OCI-LY7 (cell line): ENCODE data around the gene PIEZO1. TPM values are rescaled to one million over a fixed set of nuclear protein-coding genes. Genes with fewer than 3 reads are reported as not detected.

Experiments
- BruUV-seq: library from RNA; stranded (reverse); fragments of 400-500 nt; replicated peaks from 2 replicates; lab custom pipeline; 2021; lab: Mats Ljungman, UMichigan
- CTCF ChIA-PET: fragments of 300-600 bp; sonication (Branson Sonifier 250); formaldehyde crosslinking; loops from one replicate; lab custom pipeline; 2022; ENCODE audit warnings: antibody characterized with exemption; ENCODE audit not compliant: unreplicated experiment; lab: Charles Lee
- POLR2A ChIA-PET: fragments of 300-600 bp; sonication (Branson Sonifier 250); formaldehyde crosslinking; loops from one replicate; lab custom pipeline; 2022; ENCODE audit warnings: antibody characterized with exemption; lab: Charles Lee
- DNase-seq: peaks from one replicate; pipeline ENCODE4 v3.0.0-alpha.2; 2015; ENCODE audit warnings: low spot score
- H2AFZ ChIP-seq: fragments of 200-600 bp; sonication (generic), shearing (Covaris generic); 2 replicates; pipeline ENCODE4 v1.6.1; 2014; ENCODE audit warnings: mild to moderate bottlenecking, antibody characterized with exemption, low read length, moderate library complexity
- H3K27ac ChIP-seq: fragments of 200-600 bp; sonication (generic); 2 replicates; pipeline ENCODE4 v1.5.1; 2014; ENCODE audit warnings: mixed run types, low read depth, mild to moderate bottlenecking, moderate library complexity, low read length, inconsistent platforms; ENCODE audit not compliant: poor library complexity, severe bottlenecking
- H3K36me3 ChIP-seq: fragments of 200-600 bp; sonication (generic); 2 replicates; pipeline ENCODE4 v1.6.1; 2014; ENCODE audit warnings: mild to moderate bottlenecking, antibody characterized with exemption, low read length, moderate library complexity, mixed read lengths; ENCODE audit not compliant: insufficient read depth
- H3K4me1 ChIP-seq: fragments of 200-600 bp; sonication (generic); 2 replicates; pipeline ENCODE4 v1.5.1; 2014; ENCODE audit warnings: mild to moderate bottlenecking, low read length; ENCODE audit not compliant: insufficient read depth, poor library complexity, severe bottlenecking
- H3K4me2 ChIP-seq: fragments of 200-600 bp; sonication (generic); 2 replicates; pipeline ENCODE4 v1.6.1; 2014; ENCODE audit warnings: mild to moderate bottlenecking, low read length
- H3K4me3 ChIP-seq: fragments of 200-600 bp; sonication (generic); 2 replicates; pipeline ENCODE4 v1.5.1; 2014; ENCODE audit warnings: mild to moderate bottlenecking, low read depth, low read length; ENCODE audit not compliant: poor library complexity, severe bottlenecking
- H3K79me2 ChIP-seq: fragments of 200-600 bp; sonication (generic); 2 replicates; pipeline ENCODE4 v1.6.1; 2016; ENCODE audit warnings: low read depth, mild to moderate bottlenecking, low read length, moderate library complexity, mixed read lengths; ENCODE audit not compliant: insufficient read depth
- H3K9me2 ChIP-seq: fragments of 200-600 bp; sonication (generic); 2 replicates; pipeline ENCODE4 v1.6.1; 2016; ENCODE audit warnings: mild to moderate bottlenecking, low read length, mixed read lengths; ENCODE audit not compliant: insufficient read depth
- H3K9me3 ChIP-seq: fragments of 200-600 bp; sonication (generic); 2 replicates; pipeline ENCODE4 v1.6.1; 2014; ENCODE audit warnings: mild to moderate bottlenecking, mixed run types, low read length, mixed read lengths
- H4K20me1 ChIP-seq: fragments of 200-600 bp; sonication (generic); 2 replicates; pipeline ENCODE4 v1.6.1; 2014; ENCODE audit warnings: mild to moderate bottlenecking, antibody characterized with exemption, low read length, moderate library complexity, mixed read lengths; ENCODE audit not compliant: insufficient read depth
- CTCF ChIP-seq: fragments of 200-600 bp; sonication (generic); conservative IDR thresholded peaks from 2 replicates; pipeline ENCODE4 v1.5.1; 2014; ENCODE audit warnings: mild to moderate bottlenecking, antibody characterized with exemption, low read length, moderate library complexity, mixed read lengths
- EZH2phosphoT487 ChIP-seq: fragments of 200-600 bp; sonication (generic); IDR thresholded peaks from 2 replicates; pipeline ENCODE4 v1.6.1; 2018; ENCODE audit warnings: low read depth, borderline replicate concordance, mild to moderate bottlenecking, mixed run types, antibody characterized with exemption, low read length, moderate library complexity, mixed read lengths
- intact Hi-C: fragments of 100-400 bp; cut with micrococcal nuclease; formaldehyde crosslinking; loops from one replicate; pipeline ENCODE4 v1.10.0; 2022; ENCODE audit not compliant: unreplicated experiment
- total RNA-seq, 2 experiments: library from RNA; depleted of rRNA in 1 of 2; stranded (reverse); fragments of >200 nt in 1 of 2; shearing (Covaris generic) in 1 of 2; gene quantifications; 2 replicates each; pipeline ENCODE4 v1.2.3, GENCODE V29; 2014 to 2022

Gene PIEZO1
- total RNA-seq, 2 experiments from 2014 or later, result 144 to 154 TPM

GRCh38 chr16:88693420-88694177 is 91.4 kb downstream of the PIEZO1 start:
- Histone ChIP-seq H2AFZ (no peak overlapping the region), H3K4me2 (no peak overlapping the region; the same call in 1 of the 2 replicates), H3K79me2 (no peaks in the 10 kb centered on the region), H3K27ac (no peak overlapping the region), H3K36me3 (peaks cover 11% of the 10 kb centered on the region; the same call in 1 of the 2 replicates), H3K9me2 (no peaks in the 10 kb centered on the region), H4K20me1 (no peaks in the 10 kb centered on the region), H3K4me3 (no peak overlapping the region), H3K4me1 (peaks cover 25% of the 10 kb centered on the region), H3K9me3 (no peaks in the 10 kb centered on the region)
- no peak for TF ChIP-seq EZH2phosphoT487
- no peak for TF ChIP-seq CTCF
- POLR2A ChIA-PET, result no interaction called here
- no TSS peak for BruUV-seq
- intact Hi-C loops, result no loop called here
- peak; percentile 29 for DNase-seq
- CTCF ChIA-PET, result no interaction called here

GRCh38 chr16:88692861-88693260 is 92.2 kb downstream of the PIEZO1 start:
- Histone ChIP-seq H3K9me2 (no peaks in the 10 kb centered on the region), H2AFZ (no peak overlapping the region), H3K79me2 (no peaks in the 10 kb centered on the region), H3K4me2 (no peak overlapping the region), H3K9me3 (no peaks in the 10 kb centered on the region), H3K27ac (no peak overlapping the region), H4K20me1 (no peaks in the 10 kb centered on the region), H3K4me1 (peaks cover 20% of the 10 kb centered on the region), H3K36me3 (peaks cover 3% of the 10 kb centered on the region; the same call in 1 of the 2 replicates), H3K4me3 (no peak overlapping the region)
- TF ChIP-seq EZH2phosphoT487 (no peak), CTCF (no peak)
- POLR2A ChIA-PET, result no interaction called here
- BruUV-seq, result no TSS peak
- intact Hi-C loops, result no loop called here
- CTCF ChIA-PET, result interaction anchor here (0.5 kb wide), 1 partner anchor 405 kb away, joined by 3 read pairs; no protein-coding TSS in a partner anchor
- no peak for DNase-seq
